GM12878 (cell line): Measurements from ENCODE around the gene SPIB. TPM values are rescaled to one million over a fixed set of nuclear protein-coding genes. Genes with fewer than 3 reads are reported as not detected.
A peak's percentile ranks its signal among the peaks of the same experiment; 100 is the strongest.

ENCODE experiments used
- CBFB ChIP-seq: IDR thresholded peaks from 2 replicates; pipeline ENCODE4 v1.6.1; 2016; ENCODE audit warnings: antibody characterized with exemption, low read depth
- CHD2 ChIP-seq: IDR thresholded peaks from 2 replicates; pipeline ENCODE4 v1.6.1; 2011; ENCODE audit warnings: low read depth, low read length, improper control_type of control experiment, borderline replicate concordance
- E2F4 ChIP-seq: IDR thresholded peaks from 2 replicates; pipeline ENCODE4 v1.6.1; 2012; ENCODE audit warnings: low read depth, low read length, improper control_type of control experiment
- E4F1 ChIP-seq: fragments of 450-650 bp; IDR thresholded peaks from 2 replicates; pipeline ENCODE4 v1.6.1; 2018; ENCODE audit warnings: borderline replicate concordance, mild to moderate bottlenecking; ENCODE audit not compliant: partially characterized antibody
- ETV6 ChIP-seq, 2 experiments: fragments of 450-650 bp in 1 of 2; IDR thresholded peaks in 1 of 2; conservative IDR thresholded peaks in 1 of 2; 2 replicates each; pipeline ENCODE4 v1.6.1; 2014; ENCODE audit warnings: antibody characterized with exemption in 1 of 2, borderline replicate concordance in 1 of 2, low read depth in 1 of 2, mild to moderate bottlenecking in 1 of 2, moderate library complexity in 1 of 2
- HCFC1 ChIP-seq: fragments of 150-350 bp; IDR thresholded peaks from 2 replicates; pipeline ENCODE4 v1.6.1; 2014; ENCODE audit warnings: low read length
- HDAC2 ChIP-seq: fragments of 200-600 bp; sonication (generic); IDR thresholded peaks from 2 replicates; pipeline ENCODE4 v1.6.1; 2017
- JUNB ChIP-seq: IDR thresholded peaks from 2 replicates; pipeline ENCODE4 v1.6.1; 2016; ENCODE audit warnings: antibody characterized with exemption, mild to moderate bottlenecking
- LARP7 ChIP-seq: fragments of 450-650 bp; IDR thresholded peaks from 2 replicates; pipeline ENCODE4 v1.6.1; 2017; ENCODE audit warnings: mild to moderate bottlenecking
- MEF2A ChIP-seq: IDR thresholded peaks from 2 replicates; pipeline ENCODE4 v1.6.1; 2011; ENCODE audit warnings: low read depth, mild to moderate bottlenecking, low read length, moderate library complexity; ENCODE audit not compliant: insufficient read depth
- NFXL1 ChIP-seq: fragments of 450-650 bp; IDR thresholded peaks from 2 replicates; pipeline ENCODE4 v1.6.1; 2017; ENCODE audit warnings: antibody characterized with exemption, mild to moderate bottlenecking, borderline replicate concordance
- NFYA ChIP-seq: IDR thresholded peaks from 2 replicates; pipeline ENCODE4 v1.6.1; 2011; ENCODE audit warnings: low read depth, mild to moderate bottlenecking, low read length, improper control_type of control experiment, borderline replicate concordance
- NRF1 ChIP-seq: conservative IDR thresholded peaks from 2 replicates; pipeline ENCODE4 v1.6.1; 2011; ENCODE audit warnings: mild to moderate bottlenecking, low read depth, low read length, improper control_type of control experiment
- PKNOX1 ChIP-seq: fragments of 450-650 bp; IDR thresholded peaks from 2 replicates; pipeline ENCODE4 v1.6.1; 2016; ENCODE audit warnings: mild to moderate bottlenecking
- RAD51 ChIP-seq: fragments of 450-650 bp; IDR thresholded peaks from 2 replicates; pipeline ENCODE4 v1.6.1; 2016; ENCODE audit warnings: moderate library complexity, mild to moderate bottlenecking, inconsistent platforms
- RBBP5 ChIP-seq: fragments of 200-600 bp; sonication (generic); conservative IDR thresholded peaks from 2 replicates; pipeline ENCODE4 v1.6.1; 2016
- SIN3A ChIP-seq: IDR thresholded peaks from 2 replicates; pipeline ENCODE4 v1.6.1; 2012; ENCODE audit warnings: low read depth, low read length, improper control_type of control experiment
- SMAD1 ChIP-seq: fragments of 450-650 bp; IDR thresholded peaks from 2 replicates; pipeline ENCODE4 v1.6.1; 2018; ENCODE audit warnings: mild to moderate bottlenecking, low read depth; ENCODE audit not compliant: partially characterized antibody
- SREBF2 ChIP-seq: IDR thresholded peaks from 2 replicates; pipeline ENCODE4 v1.6.1; 2012; ENCODE audit warnings: mild to moderate bottlenecking, low read length
- STAT1 ChIP-seq: fragments of 450-650 bp; conservative IDR thresholded peaks from 2 replicates; pipeline ENCODE4 v1.6.1; 2014; ENCODE audit warnings: antibody characterized with exemption, mild to moderate bottlenecking
- SUPT20H ChIP-seq: IDR thresholded peaks from 2 replicates; pipeline ENCODE4 v1.6.1; 2011; ENCODE audit warnings: low read depth, mild to moderate bottlenecking, low read length, moderate library complexity, borderline replicate concordance; ENCODE audit not compliant: control insufficient read depth
- YBX1 ChIP-seq: fragments of 450-650 bp; IDR thresholded peaks from 2 replicates; pipeline ENCODE4 v1.6.1; 2016; ENCODE audit warnings: antibody characterized with exemption
- ZBTB11 ChIP-seq: fragments of 450-650 bp; formaldehyde crosslinking; IDR thresholded peaks from 2 replicates; pipeline ENCODE4 v1.5.0; 2022; ENCODE audit warnings: mild to moderate bottlenecking, missing genetic modification characterization
- ZNF24 ChIP-seq: fragments of 450-650 bp; IDR thresholded peaks from 2 replicates; pipeline ENCODE4 v1.6.1; 2017; ENCODE audit warnings: antibody characterized with exemption, mild to moderate bottlenecking
- polyA plus RNA-seq, 11 experiments: library from polyadenylated mRNA; depleted of rRNA in 4 of 11; unstranded in 6 of 11; stranded (reverse) in 5 of 11; fragments of >200 nt; fragmentation: Nextera tagmentation in 4 of 11; fragmentation: Illumina TruSeq in 1 of 11; extraction: Ambion mirVana in 4 of 11; extraction: Trizol in 1 of 11; gene quantifications; 1 replicate in 1 of 11; 2 replicates in 10 of 11; pipeline versions ENCODE4 v1.2.1 to v1.2.3, GENCODE V29; 2011 to 2016; ENCODE audit warnings: inconsistent platforms in 2 of 11, missing spikeins in 2 of 11, low read depth in 1 of 11
- total RNA-seq, 4 experiments: library from RNA; depleted of rRNA in 3 of 4; stranded (reverse); fragments of >200 nt in 3 of 4; fragmentation: Illumina TruSeq in 1 of 4; extraction: Trizol in 1 of 4; gene quantifications; 2 replicates each; pipeline versions ENCODE4 v1.2.1 to v1.2.3, GENCODE V29; 2013 to 2021

Gene SPIB
- total and polyA plus RNA-seq, 10 of the 15 experiments (the other 5 are each of a cell fraction or from before 2014, with no cell fraction given), result 3.5 to 123 (median 56.0) TPM

- TF ChIP-seq NFYA, result no peak
- no peak for TF ChIP-seq SREBF2
- TF ChIP-seq ZNF24, result no peak
- peak; percentile 43 for TF ChIP-seq SMAD1
- TF ChIP-seq PKNOX1, result peak; percentile 54; the same call in 1 of the 2 replicates
- TF ChIP-seq E2F4, result no peak
- no peak for TF ChIP-seq NFXL1
- no peak for TF ChIP-seq RBBP5
- no peak for TF ChIP-seq RAD51
- no peak for TF ChIP-seq JUNB
- TF ChIP-seq NRF1, result peak; percentile 99
- TF ChIP-seq YBX1, result no peak
- no peak for TF ChIP-seq ETV6 (conservative IDR thresholded peaks at IDR 0.05 in 1 of 2, IDR thresholded peaks at IDR 0.05 in 1 of 2; ENCODE audit: borderline replicate concordance in 1 of 2, low read depth in 1 of 2)
- no peak for TF ChIP-seq HDAC2
- TF ChIP-seq MEF2A, result no peak
- no peak for TF ChIP-seq CBFB
- 0 out of 2 replicates have a peak, but pooled peaks have one; percentile 40 for TF ChIP-seq CHD2
- no peak for TF ChIP-seq STAT1
- no peak for TF ChIP-seq SUPT20H
- no peak for TF ChIP-seq ZBTB11
- TF ChIP-seq SIN3A, result 0 out of 2 replicates have a peak, but pooled peaks have one; percentile 20
- peak; percentile 35; the same call in 1 of the 2 replicates for TF ChIP-seq LARP7
- TF ChIP-seq HCFC1, result no peak; the same call in 1 of the 2 replicates
- no peak for TF ChIP-seq E4F1
Observed at GRCh38 chr19:50476224-50476906, 57.6 kb downstream of the SPIB start, which contains the start of the genes EMC10 and GARIN5A (continued).
